Neural crest cell (in vitro differentiated cells): Measurements from ENCODE around the gene TBC1D4. TPM values are rescaled to one million over a fixed set of nuclear protein-coding genes. Genes with fewer than 3 reads are reported as not detected.
A peak's percentile ranks its signal among the peaks of the same experiment; 100 is the strongest.

Experiments used
- DNase-seq: peaks from one replicate; pipeline ENCODE4 v3.0.0; 2021; ENCODE audit warnings: low read depth, mixed read lengths, low spot score
- H3K27ac Mint-ChIP-seq: one replicate; pipeline ENCODE4 v1.8.0; 2021; ENCODE audit warnings: mild to moderate bottlenecking, mixed read lengths; ENCODE audit not compliant: unreplicated experiment
- H3K27me3 Mint-ChIP-seq: 2 replicates; pipeline ENCODE4 v1.8.0; 2021; ENCODE audit warnings: low read depth, mild to moderate bottlenecking, mixed read lengths
- H3K36me3 Mint-ChIP-seq: 2 replicates; pipeline ENCODE4 v1.8.0; 2021; ENCODE audit warnings: low read depth, mild to moderate bottlenecking, mixed read lengths
- H3K4me1 Mint-ChIP-seq: 2 replicates; pipeline ENCODE4 v1.8.0; 2021; ENCODE audit warnings: mixed read lengths
- H3K4me3 Mint-ChIP-seq: one replicate; pipeline ENCODE4 v1.8.0; 2021; ENCODE audit warnings: mild to moderate bottlenecking, mixed read lengths
- H3K9me3 Mint-ChIP-seq: 2 replicates; pipeline ENCODE4 v1.8.0; 2021; ENCODE audit warnings: mixed read lengths
- total RNA-seq: library from RNA; stranded (reverse); gene quantifications from 2 replicates; pipeline ENCODE4 v1.2.1, GENCODE V29; 2021
- TF ChIP-seq, protein P1 (sequence below): fragments of 200-600 bp; sonication (generic); conservative IDR thresholded peaks from 2 replicates; pipeline ENCODE4 v1.5.0; 2021; ENCODE audit warnings: antibody characterized with exemption, mild to moderate bottlenecking

TBC1D4 gene
- total RNA-seq, 1 donor from 2014 or later = 13.4 TPM

DNA sequence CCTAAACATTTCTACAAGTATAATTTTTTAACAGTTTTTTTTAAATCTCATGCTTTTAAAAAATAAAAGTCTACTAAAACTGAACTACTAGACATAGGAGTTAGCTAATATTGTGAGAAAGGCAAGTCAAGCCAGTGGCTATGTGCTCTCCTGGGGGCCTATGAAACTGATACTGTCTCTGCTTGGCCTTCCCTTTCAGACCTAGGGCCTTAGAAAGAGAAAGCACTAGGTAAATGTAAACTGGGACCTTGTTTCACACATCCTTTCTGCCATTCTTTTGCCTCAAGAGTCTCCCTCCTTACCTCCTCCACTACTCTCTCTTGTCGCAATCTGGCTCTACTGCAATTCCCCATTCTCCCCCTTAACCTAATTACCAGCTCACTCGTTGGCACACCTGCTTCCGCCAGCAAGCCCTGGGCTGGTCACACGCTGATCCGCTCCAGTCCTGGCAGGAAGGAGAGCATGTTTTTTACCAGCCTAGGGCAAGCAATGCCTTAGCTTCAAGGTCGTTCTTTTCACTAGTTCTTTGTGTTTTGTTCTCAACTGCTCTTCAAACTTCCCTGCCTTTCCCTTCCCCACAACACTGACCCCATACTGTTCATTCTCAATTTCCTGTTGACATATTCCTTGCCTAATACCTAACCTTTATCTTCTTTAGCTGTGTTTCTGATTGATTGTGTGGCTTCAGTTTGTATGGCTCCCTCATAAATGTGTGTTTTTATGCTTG, 23.1 kb downstream of the TBC1D4 start:
- Mint-ChIP-seq H3K4me3 (no peak overlapping the region), H3K36me3 (peaks cover 7% of the 10 kb centered on the region), H3K27me3 (no peaks in the 10 kb centered on the region), H3K27ac (peak overlapping the region; percentile 92), H3K9me3 (peaks cover 4% of the 10 kb centered on the region), H3K4me1 (peaks cover 7% of the 10 kb centered on the region)
- DNase-seq = no peak
- TF ChIP-seq, protein P1, sequence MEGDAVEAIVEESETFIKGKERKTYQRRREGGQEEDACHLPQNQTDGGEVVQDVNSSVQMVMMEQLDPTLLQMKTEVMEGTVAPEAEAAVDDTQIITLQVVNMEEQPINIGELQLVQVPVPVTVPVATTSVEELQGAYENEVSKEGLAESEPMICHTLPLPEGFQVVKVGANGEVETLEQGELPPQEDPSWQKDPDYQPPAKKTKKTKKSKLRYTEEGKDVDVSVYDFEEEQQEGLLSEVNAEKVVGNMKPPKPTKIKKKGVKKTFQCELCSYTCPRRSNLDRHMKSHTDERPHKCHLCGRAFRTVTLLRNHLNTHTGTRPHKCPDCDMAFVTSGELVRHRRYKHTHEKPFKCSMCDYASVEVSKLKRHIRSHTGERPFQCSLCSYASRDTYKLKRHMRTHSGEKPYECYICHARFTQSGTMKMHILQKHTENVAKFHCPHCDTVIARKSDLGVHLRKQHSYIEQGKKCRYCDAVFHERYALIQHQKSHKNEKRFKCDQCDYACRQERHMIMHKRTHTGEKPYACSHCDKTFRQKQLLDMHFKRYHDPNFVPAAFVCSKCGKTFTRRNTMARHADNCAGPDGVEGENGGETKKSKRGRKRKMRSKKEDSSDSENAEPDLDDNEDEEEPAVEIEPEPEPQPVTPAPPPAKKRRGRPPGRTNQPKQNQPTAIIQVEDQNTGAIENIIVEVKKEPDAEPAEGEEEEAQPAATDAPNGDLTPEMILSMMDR = no peak

DNA sequence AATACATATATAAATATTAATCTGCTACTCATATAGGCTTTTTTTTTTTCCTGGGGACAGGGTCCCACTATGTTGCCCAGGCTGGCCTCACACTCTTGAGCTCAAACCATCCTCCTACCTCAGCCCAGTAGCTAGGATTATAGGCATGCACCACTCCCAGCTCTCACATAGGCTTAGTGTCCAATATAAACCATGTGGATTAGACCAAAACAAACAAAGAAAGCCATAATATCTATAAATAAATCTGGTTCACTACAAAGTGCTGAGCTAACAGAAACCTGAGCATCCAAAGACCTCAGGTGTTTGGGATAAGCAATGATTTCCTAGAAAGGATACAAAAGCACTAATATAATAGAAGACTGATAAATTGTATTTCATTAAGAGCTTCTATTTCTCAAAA, 26.0 kb downstream of the TBC1D4 start:
- TF ChIP-seq, protein P1 = no peak
- Mint-ChIP-seq H3K27ac (no peak overlapping the region), H3K9me3 (peaks cover 4% of the 10 kb centered on the region), H3K36me3 (peaks cover 3% of the 10 kb centered on the region), H3K4me3 (no peak overlapping the region), H3K4me1 (peaks cover 7% of the 10 kb centered on the region), H3K27me3 (no peaks in the 10 kb centered on the region)
- no peak for DNase-seq

DNA sequence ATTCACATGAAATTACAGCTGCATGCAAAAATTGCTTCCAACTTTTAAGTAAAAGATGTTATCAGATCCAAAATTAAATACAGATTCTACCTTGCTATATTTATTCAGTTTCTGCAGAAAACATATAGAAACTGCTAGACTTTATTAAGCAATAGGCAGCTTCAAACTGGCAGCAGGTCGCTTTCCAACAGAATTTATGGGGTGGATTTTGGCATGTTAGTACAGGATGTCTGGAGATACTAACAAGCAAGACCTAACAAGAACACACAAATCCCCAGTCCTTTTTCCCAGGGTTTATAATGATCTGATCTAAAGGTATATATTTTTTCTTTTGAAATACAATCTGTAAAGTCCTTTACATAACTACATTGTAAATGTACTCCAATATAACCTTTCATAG, 27.5 kb downstream of the TBC1D4 start:
- TF ChIP-seq, protein P1 = no peak
- DNase-seq = no peak
- H3K27ac Mint-ChIP-seq = no peak overlapping the region
- peaks cover 7% of the 10 kb centered on the region for H3K4me1 Mint-ChIP-seq
- no peaks in the 10 kb centered on the region for H3K36me3 Mint-ChIP-seq
- no peaks in the 10 kb centered on the region for H3K27me3 Mint-ChIP-seq
- no peaks in the 10 kb centered on the region for H3K9me3 Mint-ChIP-seq
- H3K4me3 Mint-ChIP-seq = no peak overlapping the region

DNA sequence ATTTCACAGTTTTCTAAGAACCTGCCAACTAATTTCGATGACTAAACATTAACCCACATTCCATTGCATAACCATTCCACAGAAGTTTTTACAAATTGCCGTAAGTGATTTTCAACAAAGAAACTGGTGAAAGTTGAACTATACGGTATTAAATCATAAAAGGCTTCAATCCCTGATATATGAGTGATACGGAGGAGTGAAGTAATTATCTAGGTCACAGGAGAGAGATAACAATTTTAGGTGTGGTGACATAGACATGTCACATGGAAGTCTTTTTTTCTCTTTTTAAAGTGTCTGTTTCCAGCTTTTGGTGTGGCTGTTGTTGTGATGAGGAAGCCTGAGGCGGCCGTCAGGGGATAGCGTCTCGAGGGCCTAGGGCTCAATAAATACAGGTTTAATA, 29.4 kb downstream of the TBC1D4 start:
- Mint-ChIP-seq H3K36me3 (no peaks in the 10 kb centered on the region), H3K9me3 (peaks cover 3% of the 10 kb centered on the region), H3K27me3 (no peaks in the 10 kb centered on the region), H3K4me1 (no peaks in the 10 kb centered on the region), H3K4me3 (no peak overlapping the region), H3K27ac (no peak overlapping the region)
- DNase-seq = no peak
- TF ChIP-seq, protein P1 = no peak

DNA sequence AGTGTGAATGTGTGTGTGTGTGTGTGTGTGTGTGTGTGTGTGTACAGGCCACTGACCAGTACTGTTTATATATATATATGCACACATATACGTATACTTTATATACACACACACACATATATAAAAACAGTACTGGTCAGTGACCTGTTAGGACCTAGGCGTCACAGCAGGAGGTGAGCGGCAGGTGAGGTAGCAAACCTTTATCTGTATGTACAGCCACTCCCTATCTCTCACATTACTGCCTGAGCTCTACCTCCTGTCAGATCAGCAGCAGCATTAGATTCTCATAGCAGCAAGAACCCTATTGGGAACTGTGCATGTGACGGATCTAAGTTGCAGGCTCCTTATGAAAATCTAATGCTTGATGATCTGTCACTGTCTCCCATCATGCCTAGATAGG, 34.5 kb downstream of the TBC1D4 start:
- peaks cover 3% of the 10 kb centered on the region for H3K9me3 Mint-ChIP-seq
- no peak overlapping the region for H3K4me3 Mint-ChIP-seq
- H3K27ac Mint-ChIP-seq = no peak overlapping the region
- DNase-seq = no peak
- H3K27me3 Mint-ChIP-seq = no peaks in the 10 kb centered on the region
- H3K36me3 Mint-ChIP-seq = no peaks in the 10 kb centered on the region
- H3K4me1 Mint-ChIP-seq = no peaks in the 10 kb centered on the region
- TF ChIP-seq, protein P1 = no peak
